Fibroblast of the aortic adventitia (primary cell): Measurements from ENCODE around the gene MAPK8IP2. TPM values are rescaled to one million over a fixed set of nuclear protein-coding genes. Genes with fewer than 3 reads are reported as not detected.
A peak's percentile ranks its signal among the peaks of the same experiment; 100 is the strongest.
"Not testable (repeated sequence)": the region's sequence is repeated elsewhere in the genome, so short reads cannot be mapped to it uniquely, and the experiment has no call there.

ENCODE experiments used
- DNase-seq: peaks from one replicate; pipeline ENCODE4 v3.0.0-alpha.2; 2010; ENCODE audit warnings: low read depth
- H3K4me3 ChIP-seq: 2 replicates; pipeline ENCODE4 v1.5.1; 2011; ENCODE audit warnings: low read depth, mild to moderate bottlenecking, control low read depth, low read length, moderate library complexity
- CTCF ChIP-seq: IDR thresholded peaks from 2 replicates; pipeline ENCODE4 v1.5.1; 2011; ENCODE audit warnings: mild to moderate bottlenecking, low read length, control low read depth, inconsistent platforms; ENCODE audit not compliant: insufficient read depth
- total RNA-seq: library from RNA; depleted of rRNA; stranded (reverse); fragments of >200 nt; gene quantifications from 2 replicates; pipeline ENCODE4 v1.2.3, GENCODE V29; 2012; ENCODE audit warnings: low replicate concordance

MAPK8IP2 gene
- total RNA-seq, 1 donor, result 0.27 TPM

DNA sequence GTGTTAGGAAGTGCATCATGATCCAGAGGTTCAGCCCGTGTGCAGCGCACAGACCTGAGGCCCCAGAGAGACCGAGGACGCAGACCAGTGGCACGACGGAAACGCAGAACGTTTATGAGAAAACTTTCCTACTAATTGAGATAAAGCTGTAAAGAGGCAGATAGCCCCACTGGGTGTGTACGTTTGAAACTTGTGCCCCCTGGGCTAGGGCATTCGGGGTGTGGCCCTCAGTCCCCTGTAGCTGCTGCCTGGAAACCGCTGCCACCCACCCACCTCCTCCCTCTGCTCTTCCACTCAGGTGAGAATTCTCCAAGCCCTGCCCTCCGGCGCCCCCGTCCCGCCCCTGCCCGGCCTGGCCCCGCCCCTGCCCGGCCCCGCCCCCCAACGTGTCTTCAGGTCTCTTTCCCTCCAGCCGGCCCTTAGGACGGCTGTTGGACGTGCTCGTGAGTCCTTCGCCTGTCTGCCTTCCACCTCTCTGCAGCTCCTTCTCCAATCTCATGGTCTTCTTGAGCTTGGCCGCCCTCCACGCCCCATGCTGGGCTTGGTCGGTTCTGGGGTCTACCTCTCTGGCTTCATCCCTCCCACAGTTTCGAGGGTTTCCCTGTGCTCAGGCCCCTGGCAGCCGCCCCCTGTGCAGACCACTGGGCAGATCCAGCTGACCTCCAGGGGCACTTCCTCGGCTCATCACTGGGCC, 12.1 kb downstream of the MAPK8IP2 start:
- TF ChIP-seq CTCF, result no peak
- no peak overlapping the region for H3K4me3 ChIP-seq
- DNase-seq, result no peak

- no peak overlapping the region for H3K4me3 ChIP-seq
- peak; percentile 19 for DNase-seq
- TF ChIP-seq CTCF, result no peak
Measured at GRCh38 chr22:50613291-50613981, 12.8 kb downstream of the MAPK8IP2 start.

- not testable (repeated sequence) for DNase-seq, H3K4me3 ChIP-seq
Measured at GRCh38 chr22:50614296-50614695, 13.7 kb downstream of the MAPK8IP2 start.

- H3K4me3 ChIP-seq, result peak overlapping the region; percentile 17
- no peak for TF ChIP-seq CTCF
Measured at GRCh38 chr22:50620593-50621355, 20.2 kb downstream of the MAPK8IP2 start.

GRCh38 chr22:50621356-50621880, 20.8 kb downstream of the MAPK8IP2 start:
- no peak for DNase-seq
- TF ChIP-seq CTCF, result no peak
- no peak overlapping the region for H3K4me3 ChIP-seq

More at GRCh38 chr22:50620593-50621355, 20.2 kb downstream of the MAPK8IP2 start:
- DNase-seq, result no peak

DNA sequence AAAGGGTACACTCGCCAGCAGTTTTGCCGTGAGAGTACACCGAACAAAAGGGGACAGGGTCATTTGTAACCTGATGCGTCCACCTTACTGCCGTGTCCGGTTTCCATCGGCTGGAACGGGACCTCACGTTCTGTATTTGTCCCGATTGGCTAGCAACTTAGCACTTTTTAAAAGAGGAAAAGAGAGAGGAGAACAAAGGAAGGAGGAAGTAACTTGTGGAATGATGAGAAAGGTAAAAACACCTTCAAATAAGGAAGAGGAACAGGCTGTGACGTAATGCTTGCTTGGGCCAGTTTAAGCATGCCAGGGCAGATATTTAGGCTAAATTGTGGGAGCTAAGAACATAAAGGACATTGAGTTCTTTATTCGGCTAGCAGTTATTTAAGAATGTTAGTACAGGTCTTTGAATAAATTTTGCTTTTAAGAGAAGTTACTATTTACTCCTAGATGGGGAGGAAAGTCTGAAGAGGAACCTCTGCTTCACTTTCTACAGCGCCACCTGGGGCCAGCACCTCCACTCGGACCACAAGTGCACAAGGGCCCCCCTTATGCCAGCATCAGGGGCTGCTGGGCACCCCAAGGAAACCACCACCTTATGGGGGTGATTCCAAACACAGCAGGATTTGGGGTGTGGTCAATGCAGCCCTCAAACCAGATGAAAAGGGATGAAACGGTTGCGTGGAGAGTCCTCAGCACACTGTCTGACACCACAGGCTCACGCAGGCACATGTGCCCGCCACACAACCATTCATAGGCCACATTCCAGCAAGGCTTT, 21.5 kb downstream of the MAPK8IP2 start:
- TF ChIP-seq CTCF, result no peak
- no peak for DNase-seq
- H3K4me3 ChIP-seq, result no peak overlapping the region
